ENCODE results near the gene AFMID. TPM values are rescaled to one million over a fixed set of nuclear protein-coding genes. Genes with fewer than 3 reads are reported as not detected.

Gene AFMID
- total and polyA plus RNA-seq, 2 experiments from 2014 or later = 26.6 to 61.2 TPM

GRCh38 chr17:78228176-78228575, 41.0 kb downstream of the AFMID start:
- Histone ChIP-seq H3K27me3 (peaks cover 33% of the 10 kb centered on the region), H3K9me3 (ENCODE audit: low read depth) (no peaks in the 10 kb centered on the region), H4K20me1 (ENCODE audit: insufficient read depth, poor library complexity, severe bottlenecking) (no peaks in the 10 kb centered on the region), H3K4me2 (no peak overlapping the region), H3K9me2 (replicated peaks; ENCODE audit: insufficient read depth) (no peaks in the 10 kb centered on the region), H3K27ac (no peak overlapping the region), H3K4me1 (ENCODE audit: insufficient read depth) (no peaks in the 10 kb centered on the region), H3K36me3 (replicated peaks; ENCODE audit: insufficient read depth, low read depth) (no peaks in the 10 kb centered on the region), H3K79me2 (no peaks in the 10 kb centered on the region), H3K4me3 (no peak overlapping the region), H2AFZ (no peak overlapping the region)
- TF ChIP-seq CTCF (IDR thresholded peaks at IDR 0.05; ENCODE audit: poor library complexity) (no peak), EZH2 (IDR thresholded peaks at IDR 0.05; ENCODE audit: borderline replicate concordance) (no peak), EZH2phosphoT487 (IDR thresholded peaks at IDR 0.05; ENCODE audit: low read depth, severe bottlenecking, unreplicated experiment) (no peak)
- 97% methylated on average over 4 of the region's 4 CpGs for WGBS (ENCODE audit: low lambda C conversion rate, missing lambda C conversion rate)
- no peak for DNase-seq (ENCODE audit: low spot score)

GRCh38 chr17:78230252-78230962, 43.2 kb downstream of the AFMID start:
- Histone ChIP-seq H3K4me1 (ENCODE audit: insufficient read depth) (no peaks in the 10 kb centered on the region), H3K9me2 (replicated peaks; ENCODE audit: insufficient read depth) (no peaks in the 10 kb centered on the region), H3K4me3 (no peak overlapping the region), H3K27ac (no peak overlapping the region), H3K36me3 (replicated peaks; ENCODE audit: insufficient read depth, low read depth) (no peaks in the 10 kb centered on the region), H3K9me3 (ENCODE audit: low read depth) (no peaks in the 10 kb centered on the region), H2AFZ (no peak overlapping the region), H3K4me2 (no peak overlapping the region), H4K20me1 (ENCODE audit: insufficient read depth, poor library complexity, severe bottlenecking) (no peaks in the 10 kb centered on the region), H3K27me3 (peaks cover 33% of the 10 kb centered on the region), H3K79me2 (no peaks in the 10 kb centered on the region)
- WGBS (ENCODE audit: low lambda C conversion rate, missing lambda C conversion rate) = 77% methylated on average over 13 of the region's 13 CpGs
- DNase-seq (ENCODE audit: low spot score) = no peak
- TF ChIP-seq CTCF (IDR thresholded peaks at IDR 0.05; ENCODE audit: poor library complexity) (no peak), EZH2 (IDR thresholded peaks at IDR 0.05; ENCODE audit: borderline replicate concordance) (no peak), EZH2phosphoT487 (IDR thresholded peaks at IDR 0.05; ENCODE audit: low read depth, severe bottlenecking, unreplicated experiment) (no peak)

GRCh38 chr17:78230996-78231935, 44.1 kb downstream of the AFMID start, which contains the start of gene TMEM235:
TSS of gene TMEM235 (plus strand) at chr17:78231631. CDS start at chr17:78232024, 393 bp downstream.
- 43% methylated on average over 35 of the region's 52 CpGs for WGBS (ENCODE audit: low lambda C conversion rate, missing lambda C conversion rate)

More at GRCh38 chr17:78230996-78231935, 44.1 kb downstream of the AFMID start, which contains the start of gene TMEM235:
- H3K27me3 ChIP-seq = peaks cover 33% of the 10 kb centered on the region
- no peaks in the 10 kb centered on the region for H3K36me3 ChIP-seq (replicated peaks; ENCODE audit: insufficient read depth, low read depth)
- no peak within 1 kb of the TSS for H3K4me3 ChIP-seq
- H3K27ac ChIP-seq = no peak within 1 kb of the TSS
- H3K9me2 ChIP-seq (replicated peaks; ENCODE audit: insufficient read depth) = no peaks in the 10 kb centered on the region
- H3K9me3 ChIP-seq (ENCODE audit: low read depth) = no peaks in the 10 kb centered on the region
- TF ChIP-seq CTCF (IDR thresholded peaks at IDR 0.05; ENCODE audit: poor library complexity) (no peak), EZH2 (IDR thresholded peaks at IDR 0.05; ENCODE audit: borderline replicate concordance) (peak; percentile 16), EZH2phosphoT487 (IDR thresholded peaks at IDR 0.05; ENCODE audit: low read depth, severe bottlenecking, unreplicated experiment) (peak; percentile 74)
- no peaks in the 10 kb centered on the region for H3K4me1 ChIP-seq (ENCODE audit: insufficient read depth)
- peak within 1 kb of the TSS; percentile 72 for H3K4me2 ChIP-seq
- no peak within 1 kb of the TSS for H2AFZ ChIP-seq
- no peaks in the 10 kb centered on the region for H4K20me1 ChIP-seq (ENCODE audit: insufficient read depth, poor library complexity, severe bottlenecking)
- H3K79me2 ChIP-seq = no peaks in the 10 kb centered on the region
- DNase-seq (ENCODE audit: low spot score) = peak; percentile 8
